Measurements from ENCODE around the gene HIF1AN.

DNA sequence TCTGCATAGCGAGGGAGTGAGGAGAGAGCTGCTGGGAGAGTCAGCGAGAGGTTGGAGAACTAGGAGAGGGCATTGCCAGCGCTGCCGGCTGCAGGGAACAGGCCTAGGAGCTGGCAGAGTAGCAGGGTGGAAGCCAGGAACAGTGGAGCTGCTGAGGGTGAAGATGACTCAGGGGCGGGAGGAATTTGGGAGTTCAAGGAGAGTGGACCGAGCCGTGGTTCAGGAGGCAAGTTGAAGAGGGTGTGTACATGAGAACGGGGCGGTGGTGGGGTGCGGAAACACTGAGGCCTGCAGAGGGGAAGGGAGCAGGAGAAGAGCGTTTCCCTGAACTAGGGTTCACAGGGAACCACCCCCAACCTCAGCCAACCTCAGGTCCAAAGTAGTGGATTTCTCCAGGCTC lies 31.5 kb downstream of the HIF1AN start:
- TF ChIP-seq, protein P1, sequence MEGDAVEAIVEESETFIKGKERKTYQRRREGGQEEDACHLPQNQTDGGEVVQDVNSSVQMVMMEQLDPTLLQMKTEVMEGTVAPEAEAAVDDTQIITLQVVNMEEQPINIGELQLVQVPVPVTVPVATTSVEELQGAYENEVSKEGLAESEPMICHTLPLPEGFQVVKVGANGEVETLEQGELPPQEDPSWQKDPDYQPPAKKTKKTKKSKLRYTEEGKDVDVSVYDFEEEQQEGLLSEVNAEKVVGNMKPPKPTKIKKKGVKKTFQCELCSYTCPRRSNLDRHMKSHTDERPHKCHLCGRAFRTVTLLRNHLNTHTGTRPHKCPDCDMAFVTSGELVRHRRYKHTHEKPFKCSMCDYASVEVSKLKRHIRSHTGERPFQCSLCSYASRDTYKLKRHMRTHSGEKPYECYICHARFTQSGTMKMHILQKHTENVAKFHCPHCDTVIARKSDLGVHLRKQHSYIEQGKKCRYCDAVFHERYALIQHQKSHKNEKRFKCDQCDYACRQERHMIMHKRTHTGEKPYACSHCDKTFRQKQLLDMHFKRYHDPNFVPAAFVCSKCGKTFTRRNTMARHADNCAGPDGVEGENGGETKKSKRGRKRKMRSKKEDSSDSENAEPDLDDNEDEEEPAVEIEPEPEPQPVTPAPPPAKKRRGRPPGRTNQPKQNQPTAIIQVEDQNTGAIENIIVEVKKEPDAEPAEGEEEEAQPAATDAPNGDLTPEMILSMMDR (IDR thresholded peaks at IDR 0.05), result no peak
- TF ChIP-seq POLR2A (IDR thresholded peaks at IDR 0.05), result no peak
